ENCODE results near the gene DLG2.

GRCh38 chr11:84947070-84947469 lies 680.1 kb downstream of the DLG2 start:
- TF ChIP-seq CTCF (IDR thresholded peaks at IDR 0.05) (no peak), EP300 (IDR thresholded peaks at IDR 0.05) (no peak)

Data from tibial nerve (tissue), 4 donors.